KG1 (cell line): ENCODE measurements around the gene NECAB2.

Source experiments
- DNase-seq: peaks from one replicate; lab custom pipeline; 2025; lab: John Stamatoyannopoulos, UW

The NECAB2 gene

GRCh38 chr16:83967838-83968305 lies at the start of gene NECAB2:
Gene NECAB2, plus strand, starts transcription at chr16:83968244. Its CDS starts 405 bp downstream, at chr16:83968649.
- no peak for DNase-seq

GRCh38 chr16:83920894-83921491 lies 47.1 kb upstream of the NECAB2 start:
- no peak for DNase-seq

- no peak for DNase-seq
Observed at GRCh38 chr16:83923581-83924365, 44.3 kb upstream of the NECAB2 start.

- no peak for DNase-seq
Observed at GRCh38 chr16:83924686-83925085, 43.4 kb upstream of the NECAB2 start.

GRCh38 chr16:83925095-83925905 lies 42.7 kb upstream of the NECAB2 start:
- no peak for DNase-seq

- DNase-seq = no peak
Observed at GRCh38 chr16:83925957-83926725, 41.9 kb upstream of the NECAB2 start.

GRCh38 chr16:83926726-83927397 lies 41.2 kb upstream of the NECAB2 start:
- no peak for DNase-seq

GRCh38 chr16:83928341-83929055 lies 39.5 kb upstream of the NECAB2 start:
- DNase-seq = no peak

- no peak for DNase-seq
Observed at GRCh38 chr16:83929811-83930555, 38.1 kb upstream of the NECAB2 start.

- no peak for DNase-seq
Observed at GRCh38 chr16:83930730-83931500, 37.1 kb upstream of the NECAB2 start.

- no peak for DNase-seq
Observed at GRCh38 chr16:83931556-83931955, 36.5 kb upstream of the NECAB2 start.

GRCh38 chr16:83932304-83932703 lies 35.7 kb upstream of the NECAB2 start:
- DNase-seq = no peak

- no peak for DNase-seq
Observed at GRCh38 chr16:83932955-83933673, 34.9 kb upstream of the NECAB2 start.

GRCh38 chr16:83933885-83934683 lies 34.0 kb upstream of the NECAB2 start:
- no peak for DNase-seq

GRCh38 chr16:83934684-83934977 lies 33.4 kb upstream of the NECAB2 start:
- DNase-seq = no peak

- DNase-seq = no peak
Observed at GRCh38 chr16:83935005-83935857, 32.8 kb upstream of the NECAB2 start.

GRCh38 chr16:83935858-83936255 lies 32.2 kb upstream of the NECAB2 start:
- no peak for DNase-seq
